HS-5 (cell line): ENCODE measurements around the gene CNTNAP5.
A peak's percentile ranks its signal among the peaks of the same experiment; 100 is the strongest.

Experiments
- DNase-seq: peaks from one replicate; pipeline ENCODE4 v3.0.0-alpha.2; 2012; ENCODE audit warnings: low read depth

CNTNAP5 gene

GRCh38 chr2:124626993-124627392, 601.9 kb downstream of the CNTNAP5 start:
- no peak for DNase-seq

- no peak for DNase-seq
Measured at GRCh38 chr2:124633812-124634211, 608.7 kb downstream of the CNTNAP5 start.

- no peak for DNase-seq
Measured at GRCh38 chr2:124639524-124639923, 614.4 kb downstream of the CNTNAP5 start.

- DNase-seq = no peak
Measured at GRCh38 chr2:124640221-124640750, 615.2 kb downstream of the CNTNAP5 start.

- DNase-seq = no peak
Measured at GRCh38 chr2:124646166-124646815, 621.2 kb downstream of the CNTNAP5 start.

- DNase-seq = no peak
Measured at GRCh38 chr2:124647245-124647644, 622.2 kb downstream of the CNTNAP5 start.

GRCh38 chr2:124647663-124648062, 622.6 kb downstream of the CNTNAP5 start:
- no peak for DNase-seq

- DNase-seq = no peak
Measured at GRCh38 chr2:124649001-124649400, 623.9 kb downstream of the CNTNAP5 start.

- no peak for DNase-seq
Measured at GRCh38 chr2:124652099-124652498, 627.0 kb downstream of the CNTNAP5 start.

GRCh38 chr2:124658373-124658772, 633.3 kb downstream of the CNTNAP5 start:
- DNase-seq = no peak

GRCh38 chr2:124661558-124661957, 636.5 kb downstream of the CNTNAP5 start:
- no peak for DNase-seq

- DNase-seq = no peak
Measured at GRCh38 chr2:124662946-124663644, 638.0 kb downstream of the CNTNAP5 start.

GRCh38 chr2:124663645-124663997, 638.5 kb downstream of the CNTNAP5 start:
- DNase-seq = no peak

- no peak for DNase-seq
Measured at GRCh38 chr2:124664363-124664762, 639.3 kb downstream of the CNTNAP5 start.

- no peak for DNase-seq
Measured at GRCh38 chr2:124666976-124667375, 641.9 kb downstream of the CNTNAP5 start.

- DNase-seq = peak; percentile 75
Measured at GRCh38 chr2:124668161-124668560, 643.1 kb downstream of the CNTNAP5 start.

- DNase-seq = no peak
Measured at GRCh38 chr2:124670187-124670586, 645.1 kb downstream of the CNTNAP5 start.

GRCh38 chr2:124678043-124678442, 653.0 kb downstream of the CNTNAP5 start:
- peak; percentile 20 for DNase-seq

- DNase-seq = peak; percentile 42
Measured at GRCh38 chr2:124683536-124684428, 658.7 kb downstream of the CNTNAP5 start.

GRCh38 chr2:124689348-124689747, 664.3 kb downstream of the CNTNAP5 start:
- no peak for DNase-seq

- DNase-seq = no peak
Measured at GRCh38 chr2:124692216-124692615, 667.1 kb downstream of the CNTNAP5 start.

GRCh38 chr2:124692707-124693106, 667.6 kb downstream of the CNTNAP5 start:
- DNase-seq = no peak

- no peak for DNase-seq
Measured at GRCh38 chr2:124693156-124693555, 668.1 kb downstream of the CNTNAP5 start.
